ENCODE results near the gene NR2C2AP.

The NR2C2AP gene, protein sequence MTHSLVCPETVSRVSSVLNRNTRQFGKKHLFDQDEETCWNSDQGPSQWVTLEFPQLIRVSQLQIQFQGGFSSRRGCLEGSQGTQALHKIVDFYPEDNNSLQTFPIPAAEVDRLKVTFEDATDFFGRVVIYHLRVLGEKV

DNA sequence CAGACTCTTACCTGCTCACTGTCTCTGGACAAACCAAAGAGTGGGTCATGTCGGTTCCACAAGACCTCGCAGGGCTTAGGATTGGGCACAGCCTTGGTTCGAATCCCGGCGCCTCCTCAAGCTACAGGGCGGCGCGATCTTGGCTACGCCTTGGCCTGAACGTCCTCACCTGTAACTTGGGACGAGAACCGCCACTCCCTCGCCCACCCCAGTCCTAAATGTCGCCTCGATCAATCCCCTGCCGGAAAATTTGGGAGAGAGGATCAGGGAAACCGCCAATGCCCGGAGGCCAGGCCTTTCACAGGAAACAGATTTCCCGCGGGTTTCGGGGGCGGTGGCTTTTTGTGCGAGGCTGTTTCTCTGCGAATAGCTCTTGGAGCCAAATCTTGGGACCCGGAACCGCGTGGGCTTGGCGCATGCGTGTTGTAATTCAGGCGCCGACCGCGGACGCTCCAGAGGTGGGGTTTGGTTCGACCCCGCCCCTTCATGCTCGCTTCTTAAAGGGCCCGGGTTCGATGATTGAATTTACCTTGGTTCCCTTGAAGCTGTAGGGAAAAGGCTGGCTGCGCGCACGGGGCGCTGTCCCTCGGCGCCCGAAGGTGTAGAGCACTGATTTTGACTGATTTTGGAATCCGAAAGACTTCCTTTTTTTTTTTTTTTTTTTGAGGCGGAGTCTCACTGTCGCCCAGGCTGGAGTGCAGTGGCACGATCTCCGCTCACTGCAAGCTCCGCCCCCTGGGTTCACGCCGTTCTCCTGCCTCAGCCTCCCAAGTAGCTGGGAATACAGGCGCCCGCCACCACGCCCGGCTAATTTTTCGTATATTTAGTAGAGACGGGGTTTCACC lies at the start of gene NR2C2AP:
Gene NR2C2AP, minus strand, starts transcription at position 403 of the 845 bp plus-strand sequence. Its CDS starts 354 bp downstream, at position 49.
- peaks cover 58% of the 10 kb centered on the region for H3K4me1 Mint-ChIP-seq
- H3K27ac Mint-ChIP-seq, result peak within 1 kb of the TSS; percentile 91
- peaks cover 9% of the 10 kb centered on the region for H3K9me3 Mint-ChIP-seq
- H3K36me3 Mint-ChIP-seq, result peaks cover 14% of the 10 kb centered on the region
- H3K27me3 Mint-ChIP-seq, result peaks cover 29% of the 10 kb centered on the region
- peak; percentile 90 for ATAC-seq
- H3K4me3 Mint-ChIP-seq, result peak within 1 kb of the TSS; percentile 89

DNA sequence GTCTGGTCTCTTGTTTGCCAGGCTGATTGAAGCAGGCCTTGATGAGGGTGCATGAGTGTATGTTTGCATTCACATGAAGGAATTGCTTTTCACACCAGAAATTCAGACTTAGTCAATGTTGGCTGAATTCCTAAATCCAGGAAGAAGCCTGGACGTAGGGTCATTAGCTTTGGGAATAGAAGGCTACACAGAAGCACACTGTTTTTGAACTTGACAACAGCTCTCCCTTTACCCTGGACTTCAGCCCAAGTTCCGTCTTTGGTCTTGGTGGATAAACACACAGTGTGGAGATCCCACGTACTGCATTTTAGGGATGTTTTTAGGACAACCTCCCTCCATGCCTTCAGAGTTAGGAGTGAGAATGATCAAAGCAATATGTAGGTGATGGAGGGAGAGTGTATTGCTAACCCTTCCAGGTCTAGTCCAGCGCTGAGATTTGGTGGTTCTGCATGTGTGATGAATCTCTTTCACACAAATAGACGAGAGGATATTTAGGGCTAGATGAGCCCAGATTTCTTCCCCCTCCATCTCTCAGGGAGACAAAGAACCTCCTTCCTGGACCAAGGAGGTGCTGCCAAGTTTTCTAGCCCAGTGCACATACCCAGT lies 47.1 kb upstream of the NR2C2AP start:
- H3K4me3 Mint-ChIP-seq, result no peak overlapping the region
- H3K36me3 Mint-ChIP-seq, result no peaks in the 10 kb centered on the region
- no peak overlapping the region for H3K27ac Mint-ChIP-seq
- no peaks in the 10 kb centered on the region for H3K4me1 Mint-ChIP-seq
- H3K9me3 Mint-ChIP-seq, result no peaks in the 10 kb centered on the region
- peaks cover 60% of the 10 kb centered on the region for H3K27me3 Mint-ChIP-seq
- ATAC-seq, result no peak

DNA sequence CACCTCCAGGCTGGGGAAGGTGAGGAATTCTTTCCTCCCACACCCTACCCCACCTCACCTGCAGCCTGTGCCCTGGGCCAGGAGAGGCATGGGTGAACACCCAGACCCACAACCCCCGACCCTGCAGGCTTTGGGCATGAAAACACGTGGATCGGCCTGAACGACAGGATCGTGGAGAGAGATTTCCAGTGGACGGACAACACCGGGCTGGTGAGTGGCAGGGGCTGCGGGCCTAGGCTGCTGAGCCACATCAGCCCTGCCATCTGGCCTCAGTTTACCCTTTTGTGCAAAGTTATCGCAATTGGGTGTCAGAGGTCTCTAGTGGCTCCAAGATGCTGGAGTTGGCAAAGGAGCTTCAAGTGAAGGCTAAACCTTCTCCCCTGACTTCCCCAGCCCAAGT lies 37.3 kb upstream of the NR2C2AP start:
- Mint-ChIP-seq H3K9me3 (peaks cover 7% of the 10 kb centered on the region), H3K36me3 (no peaks in the 10 kb centered on the region), H3K27me3 (peaks cover 66% of the 10 kb centered on the region), H3K27ac (no peak overlapping the region), H3K4me1 (no peaks in the 10 kb centered on the region), H3K4me3 (no peak overlapping the region)
- ATAC-seq, result no peak

DNA sequence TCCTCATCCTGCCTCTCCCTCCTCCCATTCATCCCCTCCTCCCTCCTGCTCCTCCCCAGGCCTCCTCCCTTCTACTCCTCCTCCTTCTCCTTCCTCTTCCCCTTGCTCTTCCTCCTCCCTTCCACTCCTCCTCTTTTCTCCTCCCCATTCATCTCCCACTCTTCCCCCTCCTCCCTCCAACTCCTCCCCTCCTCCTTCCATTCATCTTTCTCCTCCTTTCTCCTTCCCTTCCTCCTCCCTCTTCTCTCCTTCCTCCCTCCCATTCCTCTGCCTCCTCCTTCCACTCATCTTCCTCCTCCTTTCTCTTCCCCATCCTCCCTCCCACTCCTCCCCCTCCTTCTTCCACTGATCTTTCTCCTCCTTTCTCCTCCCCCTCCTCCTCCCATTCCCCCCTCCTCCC lies 36.5 kb upstream of the NR2C2AP start:
- Mint-ChIP-seq H3K9me3 (peaks cover 7% of the 10 kb centered on the region), H3K36me3 (no peaks in the 10 kb centered on the region), H3K4me1 (no peaks in the 10 kb centered on the region), H3K27me3 (peaks cover 63% of the 10 kb centered on the region), H3K27ac (no peak overlapping the region), H3K4me3 (no peak overlapping the region)
- no peak for ATAC-seq

DNA sequence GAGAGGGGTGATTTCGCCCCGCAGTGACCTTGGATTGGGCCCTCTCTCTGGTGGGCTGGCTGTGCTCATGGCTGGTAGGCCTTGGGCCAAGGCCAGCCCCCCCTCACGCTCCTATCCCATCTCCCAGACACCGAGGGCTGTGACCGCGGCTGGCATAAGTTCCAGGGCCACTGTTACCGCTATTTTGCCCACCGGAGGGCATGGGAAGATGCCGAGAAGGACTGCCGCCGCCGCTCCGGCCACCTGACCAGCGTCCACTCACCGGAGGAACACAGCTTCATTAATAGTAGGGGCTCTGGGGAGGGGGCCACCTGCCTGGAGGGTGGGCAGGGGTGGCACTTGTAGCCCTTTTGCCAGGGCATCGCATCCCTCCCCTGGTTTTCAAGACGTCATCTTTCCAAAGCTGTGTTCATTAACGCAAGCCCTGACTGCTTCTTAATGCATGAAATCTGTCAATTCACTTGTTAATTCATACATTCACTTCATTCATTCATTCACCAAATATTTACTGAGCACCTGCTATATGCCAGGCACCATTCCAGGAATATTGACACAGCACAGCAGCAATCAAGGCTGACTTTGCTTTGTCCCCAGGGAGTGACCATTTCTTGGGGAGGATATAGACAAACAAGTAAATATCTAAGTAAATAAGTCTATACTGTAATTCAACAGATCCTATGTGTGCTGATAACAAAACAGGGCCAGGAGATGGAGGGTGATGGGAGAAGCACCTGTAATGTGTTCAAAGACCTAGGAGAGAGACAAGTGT lies 35.1 kb upstream of the NR2C2AP start:
- Mint-ChIP-seq H3K9me3 (peaks cover 8% of the 10 kb centered on the region), H3K27ac (no peak overlapping the region), H3K36me3 (peaks cover 3% of the 10 kb centered on the region), H3K4me3 (no peak overlapping the region), H3K4me1 (no peaks in the 10 kb centered on the region), H3K27me3 (peaks cover 55% of the 10 kb centered on the region)
- ATAC-seq, result no peak

DNA sequence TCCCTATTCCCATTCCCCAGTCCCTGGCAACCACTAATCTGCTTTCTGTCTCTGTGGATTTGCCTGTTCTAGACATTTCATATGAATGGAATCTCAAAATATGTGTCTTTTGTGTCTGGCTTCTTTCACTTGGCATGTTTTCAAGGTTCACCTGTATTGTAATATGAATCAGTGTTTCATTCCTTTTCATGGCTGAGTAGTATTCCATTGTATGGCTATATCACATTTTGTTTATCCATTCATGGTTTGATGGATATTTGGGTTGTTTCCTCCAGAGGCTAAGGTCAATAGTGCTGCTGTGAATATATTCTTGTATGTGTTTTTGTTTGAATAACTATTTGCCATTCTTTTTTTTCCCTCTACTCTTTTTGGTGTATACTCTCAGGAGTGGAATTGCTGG lies 33.0 kb upstream of the NR2C2AP start:
- H3K9me3 Mint-ChIP-seq, result peaks cover 10% of the 10 kb centered on the region
- no peaks in the 10 kb centered on the region for H3K4me1 Mint-ChIP-seq
- H3K27me3 Mint-ChIP-seq, result peaks cover 57% of the 10 kb centered on the region
- no peak overlapping the region for H3K27ac Mint-ChIP-seq
- peaks cover 5% of the 10 kb centered on the region for H3K36me3 Mint-ChIP-seq
- no peak for ATAC-seq
- H3K4me3 Mint-ChIP-seq, result no peak overlapping the region

DNA sequence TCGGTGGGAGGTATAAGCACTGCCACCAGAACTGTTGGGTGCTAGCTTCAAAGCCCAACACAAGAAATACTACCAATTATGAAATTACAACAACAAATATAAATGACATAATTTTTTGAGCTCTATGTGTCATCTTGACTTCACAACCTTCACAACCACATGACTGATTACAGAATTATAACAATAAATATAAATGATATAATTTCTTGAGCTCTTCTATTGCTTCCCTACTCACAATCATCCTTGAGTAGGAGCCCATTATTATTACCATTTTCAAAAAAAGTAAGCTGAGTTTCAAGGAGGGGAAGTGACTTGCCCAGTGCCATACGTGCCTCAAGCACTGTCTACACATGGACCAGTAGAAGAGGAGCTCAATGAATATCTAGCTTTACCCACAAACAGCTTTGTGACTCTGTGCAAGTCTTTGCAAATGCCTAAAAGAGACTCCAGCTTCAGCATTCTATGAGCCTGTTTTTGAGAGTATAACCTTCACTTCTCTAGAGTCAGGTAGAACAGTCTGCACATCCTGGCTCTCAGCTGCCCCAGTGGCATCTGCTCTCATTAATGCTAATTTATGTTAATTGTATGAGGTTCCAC lies 31.1 kb upstream of the NR2C2AP start:
- no peaks in the 10 kb centered on the region for H3K4me1 Mint-ChIP-seq
- H3K9me3 Mint-ChIP-seq, result peaks cover 6% of the 10 kb centered on the region
- peaks cover 5% of the 10 kb centered on the region for H3K36me3 Mint-ChIP-seq
- H3K4me3 Mint-ChIP-seq, result no peak overlapping the region
- H3K27me3 Mint-ChIP-seq, result peaks cover 42% of the 10 kb centered on the region
- ATAC-seq, result no peak
- no peak overlapping the region for H3K27ac Mint-ChIP-seq

DNA sequence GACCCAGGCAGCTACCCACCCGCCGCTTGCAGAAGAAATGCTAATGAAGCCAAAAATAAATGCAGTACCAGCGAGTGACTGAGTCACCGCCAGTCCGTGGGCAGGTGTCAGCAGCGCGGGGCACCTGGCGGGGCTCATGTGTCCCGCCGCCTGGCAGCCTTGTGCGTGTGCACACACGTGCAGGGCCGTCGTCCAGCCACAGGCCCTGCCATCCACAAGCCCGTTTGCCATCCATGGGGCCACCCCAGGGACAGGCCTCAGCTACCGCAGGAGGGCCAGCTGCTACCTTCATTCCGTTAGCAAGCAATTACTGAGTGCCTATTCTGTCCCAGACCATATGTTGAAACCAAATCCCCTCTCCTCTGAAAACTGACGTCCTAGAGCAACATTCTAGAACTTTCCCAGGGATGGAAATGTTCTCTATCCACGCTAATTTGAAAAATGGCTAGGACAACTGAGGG lies 29.1 kb upstream of the NR2C2AP start:
- Mint-ChIP-seq H3K27me3 (peaks cover 42% of the 10 kb centered on the region), H3K9me3 (peaks cover 6% of the 10 kb centered on the region), H3K4me3 (no peak overlapping the region), H3K27ac (no peak overlapping the region), H3K36me3 (peaks cover 5% of the 10 kb centered on the region), H3K4me1 (no peaks in the 10 kb centered on the region)
- ATAC-seq, result no peak

DNA sequence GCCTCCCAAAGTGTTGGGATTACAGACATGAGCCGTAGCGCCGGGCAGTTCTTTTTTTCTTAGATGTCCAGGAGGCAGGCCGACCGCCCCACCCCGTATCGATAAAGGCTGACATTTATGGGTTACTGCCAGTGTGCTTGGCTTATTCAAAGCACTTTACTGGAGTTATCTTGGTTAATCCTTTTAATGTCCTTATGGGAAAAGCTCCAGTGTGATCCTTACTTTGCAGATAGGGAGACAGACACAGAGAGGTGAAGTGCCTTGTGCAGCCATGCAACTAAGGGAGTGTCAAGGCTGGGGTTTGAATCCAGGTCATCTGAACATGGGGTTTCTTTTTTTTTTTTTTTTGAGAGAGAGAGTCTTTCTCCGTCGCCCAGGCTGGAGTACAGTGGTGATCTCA lies 27.8 kb upstream of the NR2C2AP start:
- Mint-ChIP-seq H3K4me3 (no peak overlapping the region), H3K9me3 (peaks cover 3% of the 10 kb centered on the region), H3K4me1 (no peaks in the 10 kb centered on the region), H3K27me3 (peaks cover 55% of the 10 kb centered on the region), H3K36me3 (peaks cover 5% of the 10 kb centered on the region), H3K27ac (no peak overlapping the region)
- ATAC-seq, result no peak

DNA sequence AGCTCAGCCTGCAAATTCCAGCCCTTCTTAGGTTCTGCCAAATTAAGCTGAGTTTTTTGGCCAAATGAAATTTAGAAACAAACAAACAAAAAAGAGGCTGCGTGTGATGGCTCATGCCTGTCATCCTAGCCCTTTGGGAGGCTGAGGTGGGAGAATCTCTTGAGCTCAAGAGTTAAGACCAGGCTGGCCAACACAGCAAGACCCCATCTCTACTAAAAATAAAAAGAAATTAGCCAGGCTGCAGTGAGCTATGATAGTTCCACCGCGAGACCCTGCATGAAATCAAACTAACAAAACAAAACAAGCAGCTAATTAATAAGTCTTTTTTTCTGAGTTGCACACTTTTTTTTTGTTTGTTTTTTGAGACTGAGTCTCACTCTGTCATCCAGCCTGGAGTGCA lies 26.5 kb upstream of the NR2C2AP start:
- H3K36me3 Mint-ChIP-seq, result peaks cover 5% of the 10 kb centered on the region

DNA sequence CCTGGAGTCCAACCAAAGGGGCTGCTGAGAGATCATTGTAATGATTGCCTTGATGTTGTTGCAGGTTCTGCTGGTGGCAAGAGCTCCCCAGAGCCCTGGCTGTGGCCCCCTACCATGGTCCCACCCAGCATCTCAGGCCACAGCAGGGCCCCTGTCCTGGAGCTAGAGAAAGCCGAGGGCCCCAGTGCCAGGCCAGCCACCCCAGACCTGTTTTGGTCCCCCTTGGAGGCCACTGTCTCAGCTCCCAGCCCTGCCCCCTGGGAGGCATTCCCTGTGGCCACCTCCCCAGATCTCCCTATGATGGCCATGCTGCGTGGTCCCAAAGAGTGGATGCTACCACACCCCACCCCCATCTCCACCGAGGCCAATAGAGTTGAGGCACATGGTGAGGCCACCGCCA lies 24.0 kb upstream of the NR2C2AP start:
- Mint-ChIP-seq H3K4me1 (peaks cover 14% of the 10 kb centered on the region), H3K36me3 (no peaks in the 10 kb centered on the region), H3K27ac (no peak overlapping the region), H3K9me3 (no peaks in the 10 kb centered on the region), H3K4me3 (no peak overlapping the region), H3K27me3 (peaks cover 66% of the 10 kb centered on the region)
- no peak for ATAC-seq

More for the DNA sequence above, 26.5 kb upstream of the NR2C2AP start:
- no peak overlapping the region for H3K27ac Mint-ChIP-seq
- peaks cover 67% of the 10 kb centered on the region for H3K27me3 Mint-ChIP-seq
- no peak for ATAC-seq
- no peak overlapping the region for H3K4me3 Mint-ChIP-seq
- H3K9me3 Mint-ChIP-seq, result peaks cover 3% of the 10 kb centered on the region
- H3K4me1 Mint-ChIP-seq, result peaks cover 9% of the 10 kb centered on the region

DNA sequence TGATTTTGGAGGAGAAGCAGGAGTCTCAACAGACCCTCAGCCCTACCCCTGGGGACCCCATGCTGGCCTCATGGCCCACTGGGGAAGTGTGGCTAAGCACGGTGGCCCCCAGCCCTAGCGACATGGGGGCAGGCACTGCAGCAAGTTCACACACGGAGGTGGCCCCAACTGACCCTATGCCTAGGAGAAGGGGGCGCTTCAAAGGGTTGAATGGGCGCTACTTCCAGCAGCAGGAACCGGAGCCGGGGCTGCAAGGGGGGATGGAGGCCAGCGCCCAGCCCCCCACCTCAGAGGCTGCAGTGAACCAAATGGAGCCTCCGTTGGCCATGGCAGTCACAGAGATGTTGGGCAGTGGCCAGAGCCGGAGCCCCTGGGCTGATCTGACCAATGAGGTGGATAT lies 23.4 kb upstream of the NR2C2AP start:
- H3K4me3 Mint-ChIP-seq, result no peak overlapping the region
- H3K9me3 Mint-ChIP-seq, result no peaks in the 10 kb centered on the region
- H3K36me3 Mint-ChIP-seq, result no peaks in the 10 kb centered on the region
- no peak overlapping the region for H3K27ac Mint-ChIP-seq
- ATAC-seq, result no peak
- H3K4me1 Mint-ChIP-seq, result peaks cover 14% of the 10 kb centered on the region
- peaks cover 60% of the 10 kb centered on the region for H3K27me3 Mint-ChIP-seq

DNA sequence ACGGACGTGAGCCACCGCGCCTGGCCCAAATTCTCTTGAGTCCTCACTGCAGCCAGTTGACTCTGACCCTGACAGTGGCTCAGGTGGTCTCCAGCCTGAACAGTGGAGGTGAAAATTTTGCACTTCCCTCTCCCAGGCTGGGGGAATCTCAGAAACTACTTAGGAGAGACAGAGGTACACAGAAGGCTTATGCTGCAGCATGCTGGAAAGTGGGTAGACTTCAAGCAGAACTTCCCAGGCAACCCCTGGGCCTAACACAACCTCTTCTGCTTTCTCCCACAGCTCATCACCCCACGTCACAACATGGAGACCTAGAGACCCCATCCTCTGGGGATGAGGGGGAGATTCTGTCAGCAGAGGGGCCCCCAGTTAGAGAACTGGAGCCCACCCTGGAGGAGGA lies 23.0 kb upstream of the NR2C2AP start:
- no peak overlapping the region for H3K4me3 Mint-ChIP-seq
- H3K4me1 Mint-ChIP-seq, result peaks cover 14% of the 10 kb centered on the region
- ATAC-seq, result no peak
- peaks cover 57% of the 10 kb centered on the region for H3K27me3 Mint-ChIP-seq
- no peak overlapping the region for H3K27ac Mint-ChIP-seq
- no peaks in the 10 kb centered on the region for H3K36me3 Mint-ChIP-seq
- H3K9me3 Mint-ChIP-seq, result no peaks in the 10 kb centered on the region

DNA sequence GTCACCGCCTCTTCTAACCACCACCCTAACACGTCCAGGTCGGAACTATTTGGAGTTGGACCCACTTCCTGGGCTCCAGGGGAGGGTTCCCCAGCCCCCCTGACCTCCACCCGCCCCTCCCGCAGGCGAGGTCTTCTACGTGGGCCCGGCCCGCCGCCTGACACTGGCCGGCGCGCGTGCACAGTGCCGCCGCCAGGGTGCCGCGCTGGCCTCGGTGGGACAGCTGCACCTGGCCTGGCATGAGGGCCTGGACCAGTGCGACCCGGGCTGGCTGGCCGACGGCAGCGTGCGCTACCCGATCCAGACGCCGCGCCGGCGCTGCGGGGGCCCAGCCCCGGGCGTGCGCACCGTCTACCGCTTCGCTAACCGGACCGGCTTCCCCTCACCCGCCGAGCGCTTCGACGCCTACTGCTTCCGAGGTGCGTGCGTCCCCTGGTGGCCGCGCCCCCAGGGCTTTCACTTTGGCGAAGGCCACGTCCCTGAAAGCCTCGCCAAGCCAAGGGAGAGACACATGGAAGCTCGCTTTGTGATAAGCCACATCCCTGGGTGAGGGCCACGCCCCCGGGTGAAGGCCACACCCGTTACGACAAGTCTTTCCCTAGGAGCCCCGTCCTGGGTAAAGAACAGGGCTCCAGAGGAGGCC lies 21.8 kb upstream of the NR2C2AP start:
- peak; percentile 80 for ATAC-seq
- peak overlapping the region; percentile 69 for H3K4me3 Mint-ChIP-seq
- H3K27me3 Mint-ChIP-seq, result peaks cover 57% of the 10 kb centered on the region
- no peaks in the 10 kb centered on the region for H3K9me3 Mint-ChIP-seq
- peak overlapping the region; percentile 61 for H3K27ac Mint-ChIP-seq
- peaks cover 14% of the 10 kb centered on the region for H3K4me1 Mint-ChIP-seq
- H3K36me3 Mint-ChIP-seq, result no peaks in the 10 kb centered on the region

Measured in stimulated activated memory B cell treated with anti-CD40 and anti-IgM and Interleukin-4, amounts not matched to agents 10 μg/mL and 1 μg/mL and 100 μg/mL, for 72 hours (primary cell).